Daoy (cell line): ENCODE measurements around the gene EXOSC5. TPM values are rescaled to one million over a fixed set of nuclear protein-coding genes. Genes with fewer than 3 reads are reported as not detected.
"Not testable (repeated sequence)": the region's sequence is repeated elsewhere in the genome, so short reads cannot be mapped to it uniquely, and the experiment has no call there.

Experiments used
- DNase-seq: peaks from one replicate; pipeline ENCODE4 v3.0.0-alpha.2; 2015; ENCODE audit warnings: low read depth
- total RNA-seq: library from RNA; depleted of rRNA; stranded (reverse); fragments of >200 nt; shearing (Covaris generic); gene quantifications from 2 replicates; pipeline ENCODE4 v1.2.3, GENCODE V29; 2014; rRNA removed

EXOSC5 gene
- total RNA-seq, 1 experiment from 2014 or later = 74.3 TPM

DNA sequence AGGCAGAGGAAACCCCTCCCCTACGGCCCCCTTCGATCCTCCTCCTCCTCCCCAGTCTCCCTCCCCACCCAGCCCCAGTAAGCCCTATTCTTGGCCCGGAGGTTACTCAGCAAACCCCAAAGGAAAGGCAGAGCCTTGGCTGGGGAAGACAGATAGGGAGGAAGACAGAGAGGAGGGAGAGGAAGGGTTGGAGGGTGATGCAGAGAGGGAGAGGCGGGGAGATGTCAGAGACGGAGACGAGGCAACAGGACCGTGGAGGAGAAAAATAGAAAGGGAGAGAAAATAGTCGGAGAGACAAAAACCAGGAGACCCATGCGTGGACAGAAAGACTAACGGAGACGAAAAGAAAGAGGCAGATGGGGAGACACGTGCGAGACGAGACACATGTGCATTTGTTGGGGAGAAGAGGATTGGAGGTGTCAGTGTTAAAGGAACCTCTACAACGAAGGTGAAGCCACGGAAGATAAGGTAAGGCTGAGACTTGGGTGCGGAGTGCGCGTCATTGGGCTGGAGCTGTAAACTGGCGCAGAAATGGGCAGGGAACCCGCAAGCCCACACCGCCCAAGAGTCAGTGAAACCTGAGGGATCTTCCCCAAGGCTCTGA lies 46.3 kb downstream of the EXOSC5 start:
- peak; percentile 28 for DNase-seq

DNA sequence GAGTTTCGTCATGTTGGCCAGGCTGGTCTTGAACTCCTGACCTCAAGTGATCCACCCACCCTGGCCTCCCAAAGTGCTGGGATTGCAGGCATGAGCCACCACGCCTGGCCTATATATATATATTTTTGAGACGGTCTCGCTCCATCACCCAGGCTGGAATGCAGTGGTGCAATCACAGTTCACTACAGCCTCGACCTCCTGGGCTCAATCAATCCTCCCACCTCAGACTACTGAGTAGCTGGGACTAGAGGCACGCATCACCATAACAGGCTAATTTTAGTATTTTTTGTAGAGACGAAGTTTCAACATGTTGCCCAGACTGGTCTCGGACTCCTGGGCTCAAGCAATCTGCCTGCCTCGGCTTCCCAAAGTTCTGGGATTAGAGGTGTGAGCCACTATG lies 50.2 kb downstream of the EXOSC5 start:
- DNase-seq = not testable (repeated sequence)

DNA sequence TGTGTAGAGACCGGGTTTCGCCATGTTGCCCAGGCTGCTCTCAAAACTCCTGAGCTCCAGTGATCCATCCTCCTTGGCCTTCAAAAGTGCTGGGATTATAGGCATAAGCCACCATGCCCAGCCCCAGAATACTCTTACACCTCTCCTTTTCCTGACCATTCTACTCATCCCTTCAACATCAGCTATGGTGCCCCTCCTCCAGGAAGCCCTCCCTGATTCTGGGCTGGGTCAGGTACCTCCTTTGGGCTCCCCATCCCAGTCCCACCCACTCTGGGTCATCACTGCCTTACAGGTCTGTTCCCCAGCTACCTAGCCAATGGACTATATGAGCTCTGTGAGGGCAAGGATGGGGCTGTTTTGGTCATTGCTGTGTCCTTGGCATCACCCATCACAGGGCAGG lies 53.0 kb downstream of the EXOSC5 start:
- no peak for DNase-seq

DNA sequence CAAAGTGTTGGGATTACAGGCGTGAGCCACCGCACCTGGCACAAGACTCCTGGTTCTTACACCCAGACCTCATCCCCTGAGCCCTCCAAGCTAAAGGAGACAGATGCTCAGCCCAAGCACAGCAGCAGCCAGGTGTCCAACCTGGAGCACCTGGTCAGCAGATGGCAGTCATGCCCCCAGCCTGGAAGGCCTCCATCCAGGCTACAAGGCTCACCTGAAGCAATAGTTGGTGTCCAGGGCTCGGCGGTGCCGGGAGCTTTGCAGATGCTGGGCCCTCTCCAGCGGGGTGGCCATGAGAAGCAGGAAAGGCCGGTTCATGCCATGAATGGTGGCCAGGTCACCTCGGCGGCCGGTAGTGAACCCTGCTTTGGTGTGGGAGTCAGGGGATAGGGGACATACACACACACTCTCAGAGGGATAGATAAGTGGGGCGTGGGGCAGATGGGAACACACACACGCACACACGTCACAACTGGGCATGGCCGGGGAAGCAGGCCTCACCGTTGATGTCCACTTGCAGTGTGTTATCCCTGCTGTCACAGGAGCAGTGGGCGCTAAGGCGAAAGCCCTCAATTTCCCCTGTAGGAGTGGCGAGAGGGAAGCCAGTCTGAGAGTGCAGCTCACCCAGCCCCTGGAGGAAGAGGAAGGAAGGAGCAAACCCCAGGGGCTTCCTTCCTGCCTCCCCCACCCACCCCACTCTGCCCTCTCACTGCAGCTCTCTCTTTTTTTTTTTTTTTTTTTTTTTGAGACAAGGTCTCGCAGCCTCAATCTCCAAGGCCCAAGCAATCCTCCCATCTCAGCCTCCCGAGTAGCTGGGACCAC lies 55.3 kb downstream of the EXOSC5 start:
- DNase-seq = no peak

DNA sequence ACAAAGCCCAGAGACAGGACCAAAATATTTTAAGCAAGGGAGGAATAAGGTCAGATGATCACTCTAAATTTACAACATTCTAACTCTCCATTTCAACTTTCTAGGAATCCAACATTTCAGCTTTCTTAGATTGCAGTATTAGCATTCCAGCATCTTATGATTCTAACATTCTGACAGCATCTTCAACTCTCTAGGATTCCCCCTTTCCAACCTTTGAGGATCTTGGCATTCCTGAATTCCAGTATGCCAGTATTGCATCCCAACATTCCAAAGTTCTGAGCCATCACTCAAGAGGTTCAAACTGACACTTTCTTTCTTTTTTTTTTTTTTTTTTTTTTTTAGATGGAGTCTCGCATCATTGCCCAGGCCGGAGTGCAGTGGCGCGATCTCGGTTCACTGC lies 57.2 kb downstream of the EXOSC5 start:
- no peak for DNase-seq

Other genes with a start within 250 kb of the EXOSC5 start
- gene CYP2S1, start 204.1 kb downstream of the EXOSC5 start, total RNA-seq = 0.77 and 5.0 TPM in 2 replicates
- 170 and 174 TPM in 2 replicates for gene AXL, start 178.1 kb downstream of the EXOSC5 start, total RNA-seq
- 148 and 172 TPM in 2 replicates for gene HNRNPUL1, start 133.0 kb downstream of the EXOSC5 start, total RNA-seq
- 16.0 and 16.9 TPM in 2 replicates for gene CCDC97, start 87.2 kb downstream of the EXOSC5 start, total RNA-seq
- gene TGFB1, start 43.4 kb downstream of the EXOSC5 start, total RNA-seq = 9.1 and 35.6 TPM in 2 replicates
- 4.9 and 14.8 TPM in 2 replicates for gene B9D2, start 33.2 kb downstream of the EXOSC5 start, total RNA-seq
- gene TMEM91, start 20.8 kb downstream of the EXOSC5 start, total RNA-seq = 1.6 and 1.7 TPM in 2 replicates
- 37.2 and 41.4 TPM in 2 replicates for gene BCKDHA, start 459 bp upstream of the EXOSC5 start, total RNA-seq
- 0.06 TPM in 1 of 2 replicates, not detected in the other for gene B3GNT8, start 30.0 kb upstream of the EXOSC5 start, total RNA-seq
- gene DMAC2, start 42.6 kb upstream of the EXOSC5 start, total RNA-seq = 71.5 and 99.0 TPM in 2 replicates
- not detected in 2 replicates for gene ERICH4, start 45.8 kb upstream of the EXOSC5 start, total RNA-seq
- 0.12 TPM in 1 of 2 replicates, not detected in the other for gene CEACAM21, start 178.8 kb upstream of the EXOSC5 start, total RNA-seq
- gene CEACAM4, start 229.7 kb upstream of the EXOSC5 start, total RNA-seq = not detected in 2 replicates